ENCODE data around the gene TPM2. TPM values are rescaled to one million over a fixed set of nuclear protein-coding genes. Genes with fewer than 3 reads are reported as not detected.

The TPM2 gene
- total RNA-seq, 2 donors from 2014 or later, result 599 to 915 TPM

GRCh38 chr9:35700031-35700430 is 10.3 kb upstream of the TPM2 start:
- Histone ChIP-seq H3K4me3 (no peak overlapping the region), H3K4me1 (peaks cover 0 to 27% of the 10 kb centered on the region in 2 donors), H3K36me3 (peaks cover 94% of the 10 kb centered on the region), H3K9me3 (no peaks in the 10 kb centered on the region), H3K27ac (peak overlapping the region; percentile 51 to 64), H3K27me3 (no peaks in the 10 kb centered on the region)
- DNase-seq (ENCODE audit: low spot score), result no peak
- no peak for TF ChIP-seq CTCF (IDR thresholded peaks at IDR 0.05)

GRCh38 chr9:35698231-35698630 is 8.5 kb upstream of the TPM2 start:
- no peaks in the 10 kb centered on the region for H3K9me3 ChIP-seq
- no peaks in the 10 kb centered on the region for H3K27me3 ChIP-seq
- no peak overlapping the region for H3K4me3 ChIP-seq
- peaks cover 0 to 23% of the 10 kb centered on the region in 2 donors for H3K4me1 ChIP-seq
- H3K36me3 ChIP-seq, result peaks cover 76% of the 10 kb centered on the region
- H3K27ac ChIP-seq, result no peak overlapping the region
- TF ChIP-seq CTCF (IDR thresholded peaks at IDR 0.05), result no peak
- no peak for DNase-seq (ENCODE audit: low spot score)

DNA sequence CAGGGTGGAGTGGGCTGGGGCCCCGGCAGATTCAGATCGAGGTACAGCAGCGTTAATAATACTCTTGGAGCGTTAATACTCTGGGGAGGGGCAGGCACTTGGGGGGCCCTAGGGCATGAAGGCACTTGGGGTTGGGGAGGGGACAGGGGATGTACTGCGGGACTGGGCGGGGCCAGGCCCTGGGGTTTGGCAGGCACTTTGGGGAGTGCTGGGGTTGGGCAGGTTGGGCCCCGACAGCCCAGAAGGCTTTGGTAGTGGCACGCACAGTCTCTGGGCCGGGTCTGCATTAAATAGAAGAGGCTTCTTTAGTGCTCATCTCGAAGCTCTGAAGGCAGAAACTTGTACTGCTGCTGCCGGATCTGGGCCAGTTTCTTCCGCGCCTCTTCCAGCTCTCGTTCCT is 7.8 kb upstream of the TPM2 start:
- no peak overlapping the region for H3K4me3 ChIP-seq
- DNase-seq (ENCODE audit: low spot score), result no peak
- TF ChIP-seq CTCF (IDR thresholded peaks at IDR 0.05), result no peak
- no peaks in the 10 kb centered on the region for H3K9me3 ChIP-seq
- H3K4me1 ChIP-seq, result peaks cover 0 to 23% of the 10 kb centered on the region in 2 donors
- H3K27ac ChIP-seq, result peak overlapping the region; percentile 9 to 30
- no peaks in the 10 kb centered on the region for H3K27me3 ChIP-seq
- H3K36me3 ChIP-seq, result peaks cover 68% of the 10 kb centered on the region

DNA sequence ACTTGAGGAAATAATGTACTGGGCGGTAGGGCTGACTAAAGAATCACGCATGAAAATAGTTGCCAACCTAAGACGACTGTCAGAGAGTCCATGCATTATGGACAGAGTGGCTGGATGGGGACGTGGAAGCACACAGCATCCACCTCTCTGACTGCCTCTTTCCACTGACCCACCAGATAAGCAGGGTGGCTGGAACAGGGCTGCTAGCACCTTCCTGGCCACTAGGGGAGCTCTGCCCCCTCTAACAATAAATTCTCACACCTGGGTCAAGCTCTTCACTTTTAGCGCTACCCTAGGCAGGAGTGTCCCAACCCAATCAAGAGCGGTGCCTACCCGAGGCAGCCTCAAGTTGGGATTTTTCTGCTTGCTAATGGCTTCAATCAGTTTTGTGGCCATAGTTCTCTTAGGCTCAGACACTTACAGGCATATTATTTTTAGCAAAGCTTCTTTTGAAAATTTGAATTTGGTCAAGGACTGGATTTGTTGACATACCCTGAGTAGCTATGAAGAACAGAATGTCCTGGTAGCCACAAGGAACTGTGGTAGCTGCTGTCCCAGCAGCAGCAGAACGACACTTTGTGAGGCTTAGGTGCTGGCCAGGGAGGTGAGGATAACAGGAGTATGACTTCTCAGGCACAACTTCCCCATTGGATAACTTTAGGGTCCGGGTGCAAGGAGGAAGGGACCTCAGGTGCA is 6.9 kb upstream of the TPM2 start:
- Histone ChIP-seq H3K9me3 (no peaks in the 10 kb centered on the region), H3K27ac (peak overlapping the region; percentile 23 to 58), H3K4me3 (no peak overlapping the region), H3K36me3 (peaks cover 60% of the 10 kb centered on the region), H3K27me3 (no peaks in the 10 kb centered on the region), H3K4me1 (peaks cover 0 to 23% of the 10 kb centered on the region in 2 donors)
- DNase-seq (ENCODE audit: low spot score), result peak; percentile 75
- peak; percentile 77 to 92 for TF ChIP-seq CTCF (IDR thresholded peaks at IDR 0.05)

- peaks cover 53% of the 10 kb centered on the region for H3K36me3 ChIP-seq
- H3K9me3 ChIP-seq, result no peaks in the 10 kb centered on the region
- H3K27ac ChIP-seq, result peak overlapping the region; percentile 23 to 58
- H3K27me3 ChIP-seq, result no peaks in the 10 kb centered on the region
- no peak for DNase-seq (ENCODE audit: low spot score)
- H3K4me3 ChIP-seq, result no peak overlapping the region
- peaks cover 0 to 25% of the 10 kb centered on the region in 2 donors for H3K4me1 ChIP-seq
- TF ChIP-seq CTCF (IDR thresholded peaks at IDR 0.05), result no peak
Measured at GRCh38 chr9:35695943-35696401, 6.2 kb upstream of the TPM2 start.

Measured in right atrium auricular region (tissue), 2 donors.